AG04450 (cell line): Measurements from ENCODE around the gene ANGPTL2. TPM values are rescaled to one million over a fixed set of nuclear protein-coding genes. Genes with fewer than 3 reads are reported as not detected.

Experiments used
- CTCF ChIA-PET: fragments of 300-600, 350-600 bp; formaldehyde crosslinking; extraction: SDS; loops from one replicate; lab custom pipeline; 2022; ENCODE audit warnings: antibody characterized with exemption, inconsistent platforms; lab: Charles Lee
- POLR2A ChIA-PET: fragments of 350-600 bp; formaldehyde crosslinking; extraction: SDS; loops from one replicate; lab custom pipeline; 2021; ENCODE audit warnings: antibody characterized with exemption, inconsistent platforms; lab: Yijun Ruan, JAX
- DNase-seq: peaks from one replicate; pipeline ENCODE4 v3.0.0-alpha.2; 2011; ENCODE audit warnings: low read depth, low spot score
- H3K27ac ChIP-seq: one replicate; pipeline ENCODE4 v1.5.1; 2012; ENCODE audit warnings: low read depth, low read length, control low read depth
- H3K27me3 ChIP-seq: one replicate; pipeline ENCODE4 v1.6.0; 2012; ENCODE audit warnings: low read length; ENCODE audit not compliant: control insufficient read depth, insufficient read depth
- H3K4me3 ChIP-seq: 2 replicates; pipeline ENCODE4 v1.5.1; 2011; ENCODE audit warnings: mild to moderate bottlenecking, low read depth, low read length, control low read depth
- H3K9me3 ChIP-seq: 2 replicates; pipeline ENCODE4 v1.5.1; 2012; ENCODE audit warnings: low read length; ENCODE audit not compliant: control insufficient read depth, insufficient read depth
- polyA plus RNA-seq: library from polyadenylated mRNA; depleted of rRNA; stranded (reverse); fragments of >200 nt; gene quantifications from 2 replicates; pipeline ENCODE4 v1.2.3, GENCODE V29; 2011
- TF ChIP-seq, protein P1 (sequence below): IDR thresholded peaks from 2 replicates; pipeline ENCODE4 v1.5.1; 2011; ENCODE audit warnings: low read depth, low read length, control low read depth, inconsistent platforms

Gene ANGPTL2
- polyA plus RNA-seq, 1 experiment, result 108 TPM

- TF ChIP-seq, protein P1, sequence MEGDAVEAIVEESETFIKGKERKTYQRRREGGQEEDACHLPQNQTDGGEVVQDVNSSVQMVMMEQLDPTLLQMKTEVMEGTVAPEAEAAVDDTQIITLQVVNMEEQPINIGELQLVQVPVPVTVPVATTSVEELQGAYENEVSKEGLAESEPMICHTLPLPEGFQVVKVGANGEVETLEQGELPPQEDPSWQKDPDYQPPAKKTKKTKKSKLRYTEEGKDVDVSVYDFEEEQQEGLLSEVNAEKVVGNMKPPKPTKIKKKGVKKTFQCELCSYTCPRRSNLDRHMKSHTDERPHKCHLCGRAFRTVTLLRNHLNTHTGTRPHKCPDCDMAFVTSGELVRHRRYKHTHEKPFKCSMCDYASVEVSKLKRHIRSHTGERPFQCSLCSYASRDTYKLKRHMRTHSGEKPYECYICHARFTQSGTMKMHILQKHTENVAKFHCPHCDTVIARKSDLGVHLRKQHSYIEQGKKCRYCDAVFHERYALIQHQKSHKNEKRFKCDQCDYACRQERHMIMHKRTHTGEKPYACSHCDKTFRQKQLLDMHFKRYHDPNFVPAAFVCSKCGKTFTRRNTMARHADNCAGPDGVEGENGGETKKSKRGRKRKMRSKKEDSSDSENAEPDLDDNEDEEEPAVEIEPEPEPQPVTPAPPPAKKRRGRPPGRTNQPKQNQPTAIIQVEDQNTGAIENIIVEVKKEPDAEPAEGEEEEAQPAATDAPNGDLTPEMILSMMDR, result no peak
- no peak overlapping the region for H3K27ac ChIP-seq
- no peak for DNase-seq
- H3K9me3 ChIP-seq, result no peaks in the 10 kb centered on the region; the same call in 1 of the 2 replicates
- POLR2A ChIA-PET, result interaction anchor here (1.0 kb wide), 2 partner anchors 9 to 15 kb away, joined by 3 to 4 read pairs; no protein-coding TSS in a partner anchor
- no peaks in the 10 kb centered on the region for H3K27me3 ChIP-seq
- no peak overlapping the region for H3K4me3 ChIP-seq
- CTCF ChIA-PET, result no interaction called here
These were observed 14.2 kb downstream of the ANGPTL2 start for GRCh38 chr9:127107929-127108876.

GRCh38 chr9:127107171-127107928 lies 15.1 kb downstream of the ANGPTL2 start:
- ChIA-PET CTCF (no interaction called here), POLR2A (no interaction called here)
- Histone ChIP-seq H3K27me3 (no peaks in the 10 kb centered on the region), H3K27ac (no peak overlapping the region), H3K4me3 (no peak overlapping the region), H3K9me3 (no peaks in the 10 kb centered on the region; the same call in 1 of the 2 replicates)
- TF ChIP-seq, protein P1, result no peak
- no peak for DNase-seq

DNA sequence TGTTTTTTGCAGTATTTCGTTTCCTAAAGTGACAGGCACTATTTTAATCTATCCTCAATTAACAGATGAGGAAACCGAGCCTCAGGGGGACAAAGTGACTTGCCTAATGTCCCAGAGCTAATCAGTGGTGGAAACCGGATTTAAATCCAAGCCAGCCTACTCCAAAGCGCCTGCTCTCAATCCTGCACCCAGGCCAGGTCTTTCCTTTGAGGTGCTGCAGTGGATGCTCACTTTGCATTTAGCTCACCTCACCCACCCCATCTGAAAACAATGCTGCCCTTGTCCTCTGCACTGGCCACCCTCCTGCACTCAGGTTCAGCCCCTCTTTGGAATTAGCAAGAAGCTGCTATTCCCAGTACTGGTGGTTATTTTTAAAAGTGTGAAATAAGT lies 16.0 kb downstream of the ANGPTL2 start:
- no peak overlapping the region for H3K4me3 ChIP-seq
- no peak for DNase-seq
- TF ChIP-seq, protein P1, result no peak
- no peak overlapping the region for H3K27ac ChIP-seq
- ChIA-PET CTCF (no interaction called here), POLR2A (no interaction called here)
- H3K27me3 ChIP-seq, result no peaks in the 10 kb centered on the region
- no peaks in the 10 kb centered on the region for H3K9me3 ChIP-seq

GRCh38 chr9:127105805-127106465 lies 16.5 kb downstream of the ANGPTL2 start:
- no peak for DNase-seq
- Histone ChIP-seq H3K9me3 (no peaks in the 10 kb centered on the region), H3K4me3 (no peak overlapping the region), H3K27ac (no peak overlapping the region), H3K27me3 (no peaks in the 10 kb centered on the region)
- TF ChIP-seq, protein P1, result no peak
- POLR2A ChIA-PET, result no interaction called here
- CTCF ChIA-PET, result no interaction called here
